GM12874 (cell line): ENCODE results near the gene MDC1.

Experiments
- TF ChIP-seq, protein P1 (sequence below): IDR thresholded peaks from 2 replicates; pipeline ENCODE4 v1.5.1; 2011; ENCODE audit warnings: low read depth, mild to moderate bottlenecking, control low read depth, low read length, moderate library complexity; ENCODE audit not compliant: insufficient read depth

MDC1 gene

GRCh38 chr6:30709101-30709868 lies 7.8 kb downstream of the MDC1 start:
- TF ChIP-seq, protein P1, sequence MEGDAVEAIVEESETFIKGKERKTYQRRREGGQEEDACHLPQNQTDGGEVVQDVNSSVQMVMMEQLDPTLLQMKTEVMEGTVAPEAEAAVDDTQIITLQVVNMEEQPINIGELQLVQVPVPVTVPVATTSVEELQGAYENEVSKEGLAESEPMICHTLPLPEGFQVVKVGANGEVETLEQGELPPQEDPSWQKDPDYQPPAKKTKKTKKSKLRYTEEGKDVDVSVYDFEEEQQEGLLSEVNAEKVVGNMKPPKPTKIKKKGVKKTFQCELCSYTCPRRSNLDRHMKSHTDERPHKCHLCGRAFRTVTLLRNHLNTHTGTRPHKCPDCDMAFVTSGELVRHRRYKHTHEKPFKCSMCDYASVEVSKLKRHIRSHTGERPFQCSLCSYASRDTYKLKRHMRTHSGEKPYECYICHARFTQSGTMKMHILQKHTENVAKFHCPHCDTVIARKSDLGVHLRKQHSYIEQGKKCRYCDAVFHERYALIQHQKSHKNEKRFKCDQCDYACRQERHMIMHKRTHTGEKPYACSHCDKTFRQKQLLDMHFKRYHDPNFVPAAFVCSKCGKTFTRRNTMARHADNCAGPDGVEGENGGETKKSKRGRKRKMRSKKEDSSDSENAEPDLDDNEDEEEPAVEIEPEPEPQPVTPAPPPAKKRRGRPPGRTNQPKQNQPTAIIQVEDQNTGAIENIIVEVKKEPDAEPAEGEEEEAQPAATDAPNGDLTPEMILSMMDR, result no peak

DNA sequence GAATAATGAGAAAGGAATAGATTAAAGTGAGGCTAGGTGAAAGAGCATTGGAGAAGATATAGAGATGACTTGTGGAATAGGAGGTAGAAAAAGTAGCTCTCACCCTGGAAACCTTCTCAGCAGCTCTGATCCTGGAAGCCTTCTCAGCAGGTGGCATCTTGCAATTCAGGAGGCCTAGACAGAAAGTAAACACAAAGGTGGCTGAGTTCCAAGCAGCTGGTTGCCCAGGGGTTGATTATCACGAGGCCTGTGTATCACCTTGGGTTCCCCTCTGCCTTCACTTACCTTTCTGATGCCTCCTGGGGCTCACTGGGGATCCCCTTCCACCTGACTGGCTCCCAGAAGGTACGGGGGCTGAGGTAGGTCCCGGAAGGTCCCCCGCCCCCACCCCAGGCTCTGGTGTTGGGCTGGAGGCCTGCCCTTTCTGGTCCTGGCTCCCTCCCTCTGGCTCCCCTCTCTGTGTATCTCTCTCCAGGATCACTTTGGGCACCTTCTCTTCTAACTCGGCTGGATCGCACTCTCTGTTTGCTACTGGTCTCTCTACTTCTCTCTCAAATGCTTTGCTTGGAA lies 9.7 kb downstream of the MDC1 start:
- TF ChIP-seq, protein P1, result no peak

- TF ChIP-seq, protein P1, result no peak
Measured at GRCh38 chr6:30705620-30706019, 11.5 kb downstream of the MDC1 start.

GRCh38 chr6:30703821-30704220 lies 13.3 kb downstream of the MDC1 start:
- TF ChIP-seq, protein P1, result no peak

- TF ChIP-seq, protein P1, result no peak
Measured at GRCh38 chr6:30703011-30703410, 14.1 kb downstream of the MDC1 start.

- TF ChIP-seq, protein P1, result no peak
Measured at GRCh38 chr6:30700340-30700739, 16.7 kb downstream of the MDC1 start.

- TF ChIP-seq, protein P1, result no peak
Measured at GRCh38 chr6:30696432-30696831, 20.6 kb downstream of the MDC1 start.
